Chondrocyte (in vitro differentiated cells): ENCODE measurements around the gene LRRC26. TPM values are rescaled to one million over a fixed set of nuclear protein-coding genes. Genes with fewer than 3 reads are reported as not detected.

Experiments used
- DNase-seq: peaks from one replicate; pipeline ENCODE4 v3.0.0; 2021; ENCODE audit warnings: mixed read lengths, low spot score
- H3K27ac Mint-ChIP-seq: one replicate; pipeline ENCODE4 v1.8.0; 2021; ENCODE audit warnings: mild to moderate bottlenecking, moderate library complexity, mixed read lengths; ENCODE audit not compliant: unreplicated experiment
- H3K27me3 Mint-ChIP-seq: 2 replicates; pipeline ENCODE4 v1.8.0; 2021; ENCODE audit warnings: low read depth, mixed read lengths
- H3K36me3 Mint-ChIP-seq: 2 replicates; pipeline ENCODE4 v1.8.0; 2021; ENCODE audit warnings: low read depth, mixed read lengths
- H3K4me1 Mint-ChIP-seq: 2 replicates; pipeline ENCODE4 v1.8.0; 2021; ENCODE audit warnings: low read depth, mild to moderate bottlenecking, mixed read lengths
- H3K4me3 Mint-ChIP-seq: one replicate; pipeline ENCODE4 v1.8.0; 2021; ENCODE audit warnings: mild to moderate bottlenecking, moderate library complexity, mixed read lengths; ENCODE audit not compliant: unreplicated experiment
- H3K9me3 Mint-ChIP-seq: 2 replicates; pipeline ENCODE4 v1.8.0; 2021; ENCODE audit warnings: low read depth, mixed read lengths
- total RNA-seq: library from RNA; stranded (reverse); gene quantifications from 3 replicates; pipeline ENCODE4 v1.2.1, GENCODE V29; 2021
- TF ChIP-seq, protein P1 (sequence below): fragments of 200-600 bp; sonication (generic); IDR thresholded peaks from 2 replicates; pipeline ENCODE4 v1.5.0; 2021; ENCODE audit warnings: antibody characterized with exemption, mild to moderate bottlenecking, moderate library complexity

The LRRC26 gene
- total RNA-seq, 1 donor from 2014 or later = not detected

DNA sequence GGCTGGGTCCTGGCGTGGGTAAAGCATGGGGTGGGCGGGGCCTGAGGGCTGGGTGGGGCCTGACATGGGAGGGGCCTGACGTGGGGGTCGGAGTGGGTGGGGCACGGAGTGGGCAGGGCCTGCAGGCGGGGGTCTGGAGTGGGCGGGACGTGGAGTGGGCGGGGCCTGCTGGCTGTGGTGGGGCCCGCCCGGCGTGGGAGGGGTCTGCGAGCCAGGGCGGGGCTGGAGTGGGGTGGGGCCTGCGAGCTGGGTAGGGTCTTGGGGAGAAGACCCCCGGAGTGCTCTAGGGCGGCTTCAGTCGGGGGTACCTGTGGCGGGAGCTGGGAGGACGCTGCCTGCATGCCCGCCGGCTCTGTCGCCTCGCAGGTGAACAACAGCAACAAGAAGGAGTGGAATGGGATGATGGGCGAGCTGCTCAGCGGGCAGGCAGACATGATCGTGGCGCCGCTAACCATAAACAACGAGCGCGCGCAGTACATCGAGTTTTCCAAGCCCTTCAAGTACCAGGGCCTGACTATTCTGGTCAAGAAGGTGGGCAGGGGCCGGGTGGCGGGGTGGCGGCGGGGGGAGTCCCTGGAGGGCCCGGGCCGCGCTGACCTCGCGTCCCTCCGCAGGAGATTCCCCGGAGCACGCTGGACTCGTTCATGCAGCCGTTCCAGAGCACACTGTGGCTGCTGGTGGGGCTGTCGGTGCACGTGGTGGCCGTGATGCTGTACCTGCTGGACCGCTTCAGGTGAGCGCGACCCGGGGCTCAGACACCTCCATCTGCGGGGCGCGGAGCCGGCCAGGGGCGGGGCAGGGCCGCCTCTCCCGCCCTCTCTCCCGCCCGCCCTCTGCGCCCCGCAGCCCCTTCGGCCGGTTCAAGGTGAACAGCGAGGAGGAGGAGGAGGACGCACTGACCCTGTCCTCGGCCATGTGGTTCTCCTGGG, 8.0 kb downstream of the LRRC26 start:
- TF ChIP-seq, protein P1, sequence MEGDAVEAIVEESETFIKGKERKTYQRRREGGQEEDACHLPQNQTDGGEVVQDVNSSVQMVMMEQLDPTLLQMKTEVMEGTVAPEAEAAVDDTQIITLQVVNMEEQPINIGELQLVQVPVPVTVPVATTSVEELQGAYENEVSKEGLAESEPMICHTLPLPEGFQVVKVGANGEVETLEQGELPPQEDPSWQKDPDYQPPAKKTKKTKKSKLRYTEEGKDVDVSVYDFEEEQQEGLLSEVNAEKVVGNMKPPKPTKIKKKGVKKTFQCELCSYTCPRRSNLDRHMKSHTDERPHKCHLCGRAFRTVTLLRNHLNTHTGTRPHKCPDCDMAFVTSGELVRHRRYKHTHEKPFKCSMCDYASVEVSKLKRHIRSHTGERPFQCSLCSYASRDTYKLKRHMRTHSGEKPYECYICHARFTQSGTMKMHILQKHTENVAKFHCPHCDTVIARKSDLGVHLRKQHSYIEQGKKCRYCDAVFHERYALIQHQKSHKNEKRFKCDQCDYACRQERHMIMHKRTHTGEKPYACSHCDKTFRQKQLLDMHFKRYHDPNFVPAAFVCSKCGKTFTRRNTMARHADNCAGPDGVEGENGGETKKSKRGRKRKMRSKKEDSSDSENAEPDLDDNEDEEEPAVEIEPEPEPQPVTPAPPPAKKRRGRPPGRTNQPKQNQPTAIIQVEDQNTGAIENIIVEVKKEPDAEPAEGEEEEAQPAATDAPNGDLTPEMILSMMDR = no peak
- no peak for DNase-seq
- no peaks in the 10 kb centered on the region for H3K9me3 Mint-ChIP-seq
- H3K4me1 Mint-ChIP-seq = peaks cover 5% of the 10 kb centered on the region
- no peaks in the 10 kb centered on the region for H3K36me3 Mint-ChIP-seq
- H3K4me3 Mint-ChIP-seq = no peak overlapping the region
- H3K27ac Mint-ChIP-seq = no peak overlapping the region
- H3K27me3 Mint-ChIP-seq = peaks cover 50% of the 10 kb centered on the region

DNA sequence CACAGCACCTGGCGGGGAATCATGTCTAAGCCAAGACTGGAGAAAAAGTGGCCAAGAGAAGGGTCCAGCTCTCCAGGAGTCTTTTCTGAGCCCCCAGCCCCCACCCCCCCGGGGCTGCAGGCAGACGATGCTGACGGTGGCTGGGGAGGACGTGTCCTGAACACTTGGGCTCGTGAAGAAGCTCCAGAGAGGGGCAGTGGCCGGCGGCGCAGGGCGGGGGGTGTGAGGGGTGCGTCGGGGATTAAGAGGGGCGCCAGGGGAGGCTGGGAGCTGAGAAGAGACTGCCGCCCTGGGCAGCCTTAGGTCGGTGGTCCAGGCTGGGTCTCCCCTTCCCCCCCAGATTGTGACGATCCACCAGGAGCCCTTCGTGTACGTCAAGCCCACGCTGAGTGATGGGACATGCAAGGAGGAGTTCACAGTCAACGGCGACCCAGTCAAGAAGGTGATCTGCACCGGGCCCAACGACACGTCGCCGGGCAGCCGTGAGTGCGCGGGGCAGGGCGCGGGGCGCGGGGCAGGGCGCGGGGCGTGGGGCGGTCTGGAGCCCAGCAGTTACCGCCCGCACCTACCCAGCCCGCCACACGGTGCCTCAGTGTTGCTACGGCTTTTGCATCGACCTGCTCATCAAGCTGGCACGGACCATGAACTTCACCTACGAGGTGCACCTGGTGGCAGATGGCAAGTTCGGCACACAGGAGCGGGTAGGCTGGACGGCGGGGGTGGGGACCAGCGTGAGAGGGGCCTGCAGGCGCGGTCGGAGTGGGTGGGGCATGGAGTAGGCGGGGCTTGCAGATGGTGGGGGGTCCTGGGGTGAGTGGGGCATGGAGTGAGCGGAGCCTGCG, 8.9 kb downstream of the LRRC26 start:
- H3K27ac Mint-ChIP-seq = no peak overlapping the region
- H3K27me3 Mint-ChIP-seq = peaks cover 45% of the 10 kb centered on the region
- peaks cover 5% of the 10 kb centered on the region for H3K4me1 Mint-ChIP-seq
- TF ChIP-seq, protein P1 = no peak
- H3K9me3 Mint-ChIP-seq = no peaks in the 10 kb centered on the region
- no peak for DNase-seq
- H3K36me3 Mint-ChIP-seq = no peaks in the 10 kb centered on the region
- no peak overlapping the region for H3K4me3 Mint-ChIP-seq

DNA sequence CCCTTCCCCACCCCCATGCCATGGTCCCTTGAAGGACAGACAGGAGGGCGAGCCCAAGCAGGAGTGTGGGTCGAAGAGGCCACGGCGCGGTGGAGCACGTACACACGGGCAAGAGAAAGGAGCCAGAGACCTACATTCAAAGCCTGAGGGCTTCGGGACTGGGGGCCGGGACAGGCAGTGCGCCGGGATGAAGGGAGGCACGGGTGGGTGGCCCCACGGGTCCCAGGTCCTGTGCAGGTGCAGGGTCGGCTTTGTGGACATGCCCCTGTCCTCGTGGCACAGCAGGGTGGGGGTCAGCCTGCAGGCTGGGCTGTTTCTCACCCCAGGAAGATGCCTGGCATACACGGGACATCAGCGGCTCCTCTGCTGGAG, 9.8 kb downstream of the LRRC26 start:
- H3K4me3 Mint-ChIP-seq = no peak overlapping the region
- DNase-seq = no peak
- peaks cover 39% of the 10 kb centered on the region for H3K27me3 Mint-ChIP-seq
- peaks cover 5% of the 10 kb centered on the region for H3K4me1 Mint-ChIP-seq
- no peak overlapping the region for H3K27ac Mint-ChIP-seq
- no peaks in the 10 kb centered on the region for H3K9me3 Mint-ChIP-seq
- TF ChIP-seq, protein P1 = no peak
- no peaks in the 10 kb centered on the region for H3K36me3 Mint-ChIP-seq

DNA sequence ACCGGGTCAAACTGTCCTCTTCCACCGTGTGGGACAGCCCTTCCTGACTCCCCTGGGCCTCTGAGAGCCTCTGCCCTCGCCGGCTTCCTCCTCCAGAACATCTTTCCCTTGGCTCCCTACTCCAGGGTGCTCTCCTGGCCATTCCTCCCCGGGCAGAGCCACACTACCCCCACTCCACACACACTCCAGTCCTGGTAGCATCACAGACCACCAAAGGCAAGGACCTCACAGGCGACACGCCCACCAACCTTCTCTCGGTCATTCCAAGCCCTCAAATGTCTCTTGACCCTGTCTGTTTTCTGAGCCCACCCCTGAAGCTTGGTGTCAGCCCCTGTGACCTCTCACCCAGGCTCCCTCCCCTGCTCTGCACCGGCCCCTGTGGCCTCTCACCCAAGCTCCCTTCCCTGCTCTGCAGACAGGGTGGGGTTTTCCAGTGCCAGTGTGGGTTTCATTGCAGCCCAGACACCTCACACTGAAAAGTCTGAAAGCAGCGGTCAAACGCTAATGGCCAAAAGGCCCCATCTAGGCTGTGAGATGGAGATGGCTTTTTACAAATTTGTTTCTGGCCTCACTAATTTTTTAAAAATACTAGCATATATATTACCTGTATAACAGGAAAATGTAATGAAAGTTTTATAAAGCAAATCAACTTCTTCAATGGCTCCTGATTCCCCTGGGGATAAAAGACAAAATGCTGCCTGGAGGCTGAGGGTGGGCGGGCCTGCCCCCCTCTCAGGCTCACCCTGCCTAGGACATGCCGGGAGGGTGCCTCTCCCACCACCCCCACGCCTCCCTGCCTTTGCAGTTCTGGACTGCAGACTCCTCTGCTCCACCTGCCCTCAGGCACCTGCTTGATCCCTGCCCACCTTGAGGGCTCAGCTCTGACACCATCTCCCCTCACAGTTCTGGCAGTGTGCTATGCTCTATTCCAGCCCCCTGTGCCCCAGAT, 10.5 kb downstream of the LRRC26 start:
- H3K9me3 Mint-ChIP-seq = no peaks in the 10 kb centered on the region
- H3K4me3 Mint-ChIP-seq = no peak overlapping the region
- TF ChIP-seq, protein P1 = no peak
- H3K27ac Mint-ChIP-seq = no peak overlapping the region
- DNase-seq = no peak
- peaks cover 35% of the 10 kb centered on the region for H3K27me3 Mint-ChIP-seq
- peaks cover 5% of the 10 kb centered on the region for H3K4me1 Mint-ChIP-seq
- H3K36me3 Mint-ChIP-seq = no peaks in the 10 kb centered on the region
